Activated naive CD4-positive, alpha-beta T cell treated with anti-CD3 and anti-CD28 coated beads, Interleukin-2, amount 50 U/mL, for 72 hours (primary cell): ENCODE data around the gene TUBB3. TPM values are rescaled to one million over a fixed set of nuclear protein-coding genes. Genes with fewer than 3 reads are reported as not detected.
"Not testable (repeated sequence)": the region's sequence is repeated elsewhere in the genome, so short reads cannot be mapped to it uniquely, and the experiment has no call there.

Source experiments
- ATAC-seq, 2 donors: fragments of 150-1000 bp; cut with Tn5 transposase; 2 replicates each; pipeline ENCODE4 v1.10.0; 2021; ENCODE audit warnings: mild to moderate bottlenecking in 2 of 2, moderate library complexity in 2 of 2
- DNase-seq, 2 donors: peaks; one replicate each; pipeline ENCODE4 v3.0.0; 2021 to 2022; ENCODE audit warnings: low spot score in 2 of 2
- H3K27ac Mint-ChIP-seq, 2 donors: one replicate each; pipeline ENCODE4 v1.8.0; 2022; ENCODE audit warnings: mild to moderate bottlenecking in 2 of 2, mixed read lengths in 2 of 2
- H3K36me3 Mint-ChIP-seq, 2 donors: one replicate each; pipeline ENCODE4 v1.8.0; 2022; ENCODE audit warnings: mixed read lengths in 2 of 2
- H3K9me3 Mint-ChIP-seq, 2 donors: one replicate each; pipeline ENCODE4 v1.8.0; 2022; ENCODE audit warnings: mixed read lengths in 2 of 2
- total RNA-seq, 2 donors: library from RNA; stranded (reverse); gene quantifications; one replicate each; pipeline ENCODE4 v1.2.3, GENCODE V29; 2022

Gene TUBB3
- total RNA-seq, 2 donors from 2014 or later = 10.2 TPM; not detected in 1

- ATAC-seq (no peak), DNase-seq (no peak)
- Mint-ChIP-seq H3K9me3 (no peaks in the 10 kb centered on the region), H3K27ac (no peak overlapping the region), H3K36me3 (peaks cover 0 to 5% of the 10 kb centered on the region in 2 donors)
Measured at GRCh38 chr16:89923640-89924296, 626 bp downstream of the TUBB3 start.

GRCh38 chr16:89924297-89924924, 1.3 kb downstream of the TUBB3 start:
- Mint-ChIP-seq H3K36me3 (peaks cover 0 to 5% of the 10 kb centered on the region in 2 donors), H3K27ac (no peak overlapping the region), H3K9me3 (no peaks in the 10 kb centered on the region)
- no peak for DNase-seq
- no peak for ATAC-seq

GRCh38 chr16:89924925-89925307, 1.8 kb downstream of the TUBB3 start:
- ATAC-seq (no peak), DNase-seq (no peak)

GRCh38 chr16:89925596-89926079, 2.5 kb downstream of the TUBB3 start:
- Mint-ChIP-seq H3K27ac (no peak overlapping the region), H3K36me3 (peaks cover 0 to 5% of the 10 kb centered on the region in 2 donors), H3K9me3 (no peaks in the 10 kb centered on the region)
- ATAC-seq = peak in 1 of 2 donors; percentile 2
- DNase-seq = no peak

More at GRCh38 chr16:89924925-89925307, 1.8 kb downstream of the TUBB3 start:
- H3K9me3 Mint-ChIP-seq = no peaks in the 10 kb centered on the region
- H3K36me3 Mint-ChIP-seq = peaks cover 0 to 5% of the 10 kb centered on the region in 2 donors
- H3K27ac Mint-ChIP-seq = no peak overlapping the region

GRCh38 chr16:89931305-89931896, 8.3 kb downstream of the TUBB3 start:
- H3K9me3 Mint-ChIP-seq = no peaks in the 10 kb centered on the region
- no peaks in the 10 kb centered on the region for H3K36me3 Mint-ChIP-seq
- ATAC-seq (no peak), DNase-seq (no peak)
- no peak overlapping the region for H3K27ac Mint-ChIP-seq

- ATAC-seq (no peak), DNase-seq (no peak)
- no peaks in the 10 kb centered on the region for H3K9me3 Mint-ChIP-seq
- no peaks in the 10 kb centered on the region for H3K36me3 Mint-ChIP-seq
- no peak overlapping the region for H3K27ac Mint-ChIP-seq
Measured at GRCh38 chr16:89931964-89932363, 8.8 kb downstream of the TUBB3 start.

GRCh38 chr16:89934019-89934418, 10.9 kb downstream of the TUBB3 start:
- not testable (repeated sequence) for DNase-seq, ATAC-seq, H3K36me3 Mint-ChIP-seq, H3K9me3 Mint-ChIP-seq, H3K27ac Mint-ChIP-seq

GRCh38 chr16:89934611-89935553, 11.7 kb downstream of the TUBB3 start:
- DNase-seq (no peak), ATAC-seq (no peak)
- H3K9me3 Mint-ChIP-seq = no peaks in the 10 kb centered on the region
- H3K36me3 Mint-ChIP-seq = no peaks in the 10 kb centered on the region
- no peak overlapping the region for H3K27ac Mint-ChIP-seq

- not testable (repeated sequence) for H3K36me3 Mint-ChIP-seq, ATAC-seq, DNase-seq, H3K27ac Mint-ChIP-seq, H3K9me3 Mint-ChIP-seq
Measured at GRCh38 chr16:89935620-89936019, 12.5 kb downstream of the TUBB3 start.

- Mint-ChIP-seq H3K27ac (no peak overlapping the region), H3K9me3 (no peaks in the 10 kb centered on the region), H3K36me3 (no peaks in the 10 kb centered on the region)
- DNase-seq (no peak), ATAC-seq (no peak)
Measured at GRCh38 chr16:89936034-89936433, 12.9 kb downstream of the TUBB3 start.

- no peaks in the 10 kb centered on the region for H3K9me3 Mint-ChIP-seq
- no peak for ATAC-seq
- DNase-seq = no peak
- no peaks in the 10 kb centered on the region for H3K36me3 Mint-ChIP-seq
- no peak overlapping the region for H3K27ac Mint-ChIP-seq
Measured at GRCh38 chr16:89936508-89936907, 13.4 kb downstream of the TUBB3 start.

- Mint-ChIP-seq H3K27ac (no peak overlapping the region), H3K9me3 (no peaks in the 10 kb centered on the region), H3K36me3 (no peaks in the 10 kb centered on the region)
- DNase-seq = no peak
- no peak for ATAC-seq
Measured at GRCh38 chr16:89936981-89937380, 13.8 kb downstream of the TUBB3 start.

- no peaks in the 10 kb centered on the region for H3K9me3 Mint-ChIP-seq
- H3K36me3 Mint-ChIP-seq = no peaks in the 10 kb centered on the region
- ATAC-seq = no peak
- H3K27ac Mint-ChIP-seq = no peak overlapping the region
- DNase-seq = no peak
Measured at GRCh38 chr16:89938175-89938885, 15.2 kb downstream of the TUBB3 start.

- DNase-seq = no peak
- Mint-ChIP-seq H3K9me3 (no peaks in the 10 kb centered on the region), H3K36me3 (no peaks in the 10 kb centered on the region), H3K27ac (no peak overlapping the region)
- ATAC-seq = no peak
Measured at GRCh38 chr16:89944773-89945172, 21.6 kb downstream of the TUBB3 start.

GRCh38 chr16:89945654-89946053, 22.5 kb downstream of the TUBB3 start:
- no peak for ATAC-seq
- DNase-seq = no peak
- Mint-ChIP-seq H3K9me3 (no peaks in the 10 kb centered on the region), H3K27ac (no peak overlapping the region), H3K36me3 (no peaks in the 10 kb centered on the region)

GRCh38 chr16:89946515-89946914, 23.4 kb downstream of the TUBB3 start:
- Mint-ChIP-seq H3K36me3 (no peaks in the 10 kb centered on the region), H3K9me3 (no peaks in the 10 kb centered on the region), H3K27ac (no peak overlapping the region)
- ATAC-seq = no peak
- no peak for DNase-seq
